ENCODE results near the gene CEACAM20. TPM values are rescaled to one million over a fixed set of nuclear protein-coding genes. Genes with fewer than 3 reads are reported as not detected.

The CEACAM20 gene
- total and polyA plus RNA-seq, 9 donors = 0.60 TPM; not detected in 8

- WGBS, 3 donors = 35 to 64% (median 51%) methylated on average over 2 of the region's 2 CpGs
- Histone ChIP-seq H3K27me3 (no peaks in the 10 kb centered on the region), H3K27ac (no peak overlapping the region), H3K4me1 (ENCODE audit: insufficient read depth) (no peaks in the 10 kb centered on the region), H3K4me3 (no peak overlapping the region), H3K36me3 (no peaks in the 10 kb centered on the region), H3K9me3 (no peaks in the 10 kb centered on the region)
- intact Hi-C loops (cut with DNase I) = no loop called here
- DNase-seq = no peak
- TF ChIP-seq POLR2A (IDR thresholded peaks at IDR 0.05) = no peak
- no peak for TF ChIP-seq CTCF (IDR thresholded peaks at IDR 0.05)
- no peak for TF ChIP-seq EP300 (IDR thresholded peaks at IDR 0.05)
Measured at GRCh38 chr19:44544031-44544430, 14.6 kb upstream of the CEACAM20 start.

GRCh38 chr19:44542671-44543070 is 13.2 kb upstream of the CEACAM20 start:
- 0 to 79% (median 2%) methylated on average over 1 of the region's 1 CpG for WGBS, 3 donors
- intact Hi-C loops (cut with DNase I) = no loop called here
- no peak for DNase-seq

GRCh38 chr19:44540736-44541135 is 11.3 kb upstream of the CEACAM20 start:
- Histone ChIP-seq H3K4me1 (ENCODE audit: insufficient read depth) (no peaks in the 10 kb centered on the region), H3K36me3 (no peaks in the 10 kb centered on the region), H3K27ac (no peak overlapping the region), H3K9me3 (no peaks in the 10 kb centered on the region), H3K4me3 (no peak overlapping the region), H3K27me3 (no peaks in the 10 kb centered on the region)
- DNase-seq = no peak
- WGBS, 3 donors = 67 to 77% (median 72%) methylated on average over 8 of the region's 8 CpGs
- intact Hi-C loops (cut with DNase I) = no loop called here
- TF ChIP-seq EP300 (IDR thresholded peaks at IDR 0.05) (no peak), POLR2A (IDR thresholded peaks at IDR 0.05) (no peak), CTCF (IDR thresholded peaks at IDR 0.05) (no peak)

More at GRCh38 chr19:44542671-44543070, 13.2 kb upstream of the CEACAM20 start:
- H3K27ac ChIP-seq = no peak overlapping the region
- H3K9me3 ChIP-seq = no peaks in the 10 kb centered on the region
- H3K36me3 ChIP-seq = no peaks in the 10 kb centered on the region
- H3K4me3 ChIP-seq = no peak overlapping the region
- H3K4me1 ChIP-seq (ENCODE audit: insufficient read depth) = no peaks in the 10 kb centered on the region
- no peaks in the 10 kb centered on the region for H3K27me3 ChIP-seq
- TF ChIP-seq POLR2A (IDR thresholded peaks at IDR 0.05) (no peak), EP300 (IDR thresholded peaks at IDR 0.05) (no peak), CTCF (IDR thresholded peaks at IDR 0.05) (no peak)

- Histone ChIP-seq H3K4me1 (ENCODE audit: insufficient read depth) (no peaks in the 10 kb centered on the region), H3K9me3 (no peaks in the 10 kb centered on the region), H3K27me3 (no peaks in the 10 kb centered on the region), H3K27ac (no peak overlapping the region), H3K36me3 (no peaks in the 10 kb centered on the region), H3K4me3 (no peak overlapping the region)
- WGBS, 3 donors = 76 to 80% (median 78%) methylated on average over 6 of the region's 6 CpGs
- DNase-seq = no peak
- TF ChIP-seq EP300 (IDR thresholded peaks at IDR 0.05) (no peak), POLR2A (IDR thresholded peaks at IDR 0.05) (no peak), CTCF (IDR thresholded peaks at IDR 0.05) (no peak)
- intact Hi-C loops (cut with DNase I) = no loop called here
Measured at GRCh38 chr19:44539991-44540390, 10.5 kb upstream of the CEACAM20 start.

All from ovary (tissue), 9 donors.